HEK293 (cell line): ENCODE results near the gene WNT16.

Experiments used
- BCL11B ChIP-seq: fragments of 450-650 bp; formaldehyde crosslinking; IDR thresholded peaks from 2 replicates; pipeline ENCODE4 v1.5.1; 2016; ENCODE audit warnings: low read depth, missing biosample characterization, missing genetic modification characterization
- GFI1B ChIP-seq: fragments of 450-650 bp; formaldehyde crosslinking; IDR thresholded peaks from 2 replicates; pipeline ENCODE4 v1.5.1; 2016; ENCODE audit warnings: missing biosample characterization, missing genetic modification characterization
- GLIS2 ChIP-seq: fragments of 450-650 bp; formaldehyde crosslinking; IDR thresholded peaks from 2 replicates; pipeline ENCODE4 v1.5.1; 2016; ENCODE audit warnings: missing biosample characterization, missing genetic modification characterization
- HOXC10 ChIP-seq: sonication (generic); formaldehyde crosslinking; IDR thresholded peaks from 2 replicates; pipeline ENCODE4 v1.8.1; 2023; ENCODE audit warnings: mild to moderate bottlenecking, missing genetic modification reagents
- IKZF3 ChIP-seq: fragments of 450-650 bp; IDR thresholded peaks from 2 replicates; pipeline ENCODE4 v1.5.0; 2018; ENCODE audit warnings: missing biosample characterization, mild to moderate bottlenecking, missing genetic modification characterization, moderate library complexity
- KLF16 ChIP-seq: fragments of 450-650 bp; formaldehyde crosslinking; IDR thresholded peaks from 2 replicates; pipeline ENCODE4 v1.5.1; 2017; ENCODE audit warnings: missing biosample characterization, missing genetic modification characterization
- KLF8 ChIP-seq: fragments of 450-650 bp; formaldehyde crosslinking; IDR thresholded peaks from 2 replicates; pipeline ENCODE4 v1.5.1; 2016; ENCODE audit warnings: missing biosample characterization, missing genetic modification characterization
- SCRT1 ChIP-seq: fragments of 450-650 bp; formaldehyde crosslinking; IDR thresholded peaks from 2 replicates; pipeline ENCODE4 v1.5.1; 2016; ENCODE audit warnings: missing biosample characterization, missing genetic modification characterization, borderline replicate concordance
- ZBTB21 ChIP-seq: fragments of 450-650 bp; formaldehyde crosslinking; IDR thresholded peaks from 2 replicates; pipeline ENCODE4 v1.5.1; 2017; ENCODE audit warnings: missing biosample characterization, missing genetic modification characterization
- ZBTB26 ChIP-seq: fragments of 450-650 bp; formaldehyde crosslinking; optimal IDR thresholded peaks from 2 replicates; pipeline ENCODE3; 2016; ENCODE audit warnings: missing biosample characterization, mild to moderate bottlenecking, missing genetic modification characterization
- ZBTB49 ChIP-seq: fragments of 450-650 bp; formaldehyde crosslinking; IDR thresholded peaks from 2 replicates; pipeline ENCODE4 v1.5.1; 2016; ENCODE audit warnings: missing biosample characterization, missing genetic modification characterization, low read depth
- ZEB2 ChIP-seq: fragments of 450-650 bp; formaldehyde crosslinking; IDR thresholded peaks from 2 replicates; pipeline ENCODE4 v1.5.1; 2016; ENCODE audit warnings: missing biosample characterization, missing genetic modification characterization
- ZFP41 ChIP-seq: fragments of 450-650 bp; formaldehyde crosslinking; IDR thresholded peaks from 2 replicates; pipeline ENCODE4 v1.5.1; 2016; ENCODE audit warnings: missing biosample characterization, missing genetic modification characterization, borderline replicate concordance
- ZNF133 ChIP-seq: fragments of 450-650 bp; formaldehyde crosslinking; IDR thresholded peaks from 2 replicates; pipeline ENCODE4 v1.5.1; 2016; ENCODE audit warnings: missing biosample characterization, missing genetic modification characterization
- ZNF175 ChIP-seq: fragments of 450-650 bp; formaldehyde crosslinking; IDR thresholded peaks from 2 replicates; pipeline ENCODE4 v1.5.1; 2016; ENCODE audit warnings: missing biosample characterization, missing genetic modification characterization
- ZNF23 ChIP-seq: fragments of 450-650 bp; formaldehyde crosslinking; IDR thresholded peaks from 2 replicates; pipeline ENCODE4 v1.5.1; 2016; ENCODE audit warnings: missing biosample characterization, missing genetic modification characterization, borderline replicate concordance
- ZNF274 ChIP-seq, 2 experiments: fragments of 200-500 bp in 1 of 2; fragments of 450-650 bp in 1 of 2; sonication (Bioruptor generic) in 1 of 2; formaldehyde crosslinking in 1 of 2; IDR thresholded peaks; 2 replicates each; pipeline versions ENCODE4 v1.5.1 to v1.6.1; 2014 to 2016; ENCODE audit warnings: borderline replicate concordance in 1 of 2, inconsistent platforms in 1 of 2, low read length in 1 of 2, missing biosample characterization in 1 of 2, missing genetic modification characterization in 1 of 2
- ZNF280C ChIP-seq: fragments of 450-650 bp; formaldehyde crosslinking; IDR thresholded peaks from 2 replicates; pipeline ENCODE4 v1.5.1; 2016; ENCODE audit warnings: missing biosample characterization, missing genetic modification characterization
- ZNF324 ChIP-seq: fragments of 450-650 bp; formaldehyde crosslinking; IDR thresholded peaks from 2 replicates; pipeline ENCODE4 v1.5.1; 2016; ENCODE audit warnings: missing biosample characterization, missing genetic modification characterization
- ZNF391 ChIP-seq: fragments of 450-650 bp; formaldehyde crosslinking; IDR thresholded peaks from 2 replicates; pipeline ENCODE4 v1.5.1; 2016; ENCODE audit warnings: low read depth, missing biosample characterization, missing genetic modification characterization, borderline replicate concordance
- ZNF394 ChIP-seq: fragments of 450-650 bp; formaldehyde crosslinking; IDR thresholded peaks from 2 replicates; pipeline ENCODE4 v1.5.1; 2016; ENCODE audit warnings: missing biosample characterization, missing genetic modification characterization, mild to moderate bottlenecking, moderate library complexity, borderline replicate concordance
- ZNF501 ChIP-seq: fragments of 450-650 bp; formaldehyde crosslinking; IDR thresholded peaks from 2 replicates; pipeline ENCODE4 v1.5.1; 2016; ENCODE audit warnings: missing biosample characterization, missing genetic modification characterization
- ZNF510 ChIP-seq: fragments of 450-650 bp; formaldehyde crosslinking; IDR thresholded peaks from 2 replicates; pipeline ENCODE4 v1.5.1; 2018; ENCODE audit warnings: mild to moderate bottlenecking, missing genetic modification characterization, missing biosample characterization; ENCODE audit not compliant: insufficient replicate concordance
- ZNF513 ChIP-seq: fragments of 450-650 bp; IDR thresholded peaks from 2 replicates; pipeline ENCODE4 v1.5.1; 2018; ENCODE audit warnings: missing biosample characterization, missing genetic modification characterization
- ZNF561 ChIP-seq: fragments of 450-650 bp; IDR thresholded peaks from 2 replicates; pipeline ENCODE4 v1.5.1; 2018; ENCODE audit warnings: missing biosample characterization, missing genetic modification characterization, borderline replicate concordance
- ZNF600 ChIP-seq: fragments of 450-650 bp; formaldehyde crosslinking; IDR thresholded peaks from 2 replicates; pipeline ENCODE4 v1.5.1; 2016; ENCODE audit warnings: missing biosample characterization, missing genetic modification characterization
- ZNF624 ChIP-seq: fragments of 450-650 bp; formaldehyde crosslinking; IDR thresholded peaks from 2 replicates; pipeline ENCODE4 v1.5.1; 2017; ENCODE audit warnings: missing biosample characterization, missing genetic modification characterization
- ZNF654 ChIP-seq: fragments of 450-650 bp; formaldehyde crosslinking; IDR thresholded peaks from 2 replicates; pipeline ENCODE4 v1.5.1; 2016; ENCODE audit warnings: low read depth, missing biosample characterization, missing genetic modification characterization
- ZNF660 ChIP-seq: fragments of 450-650 bp; IDR thresholded peaks from 2 replicates; pipeline ENCODE4 v1.5.1; 2018; ENCODE audit warnings: missing biosample characterization, mild to moderate bottlenecking, missing genetic modification characterization
- ZNF76 ChIP-seq: fragments of 450-650 bp; formaldehyde crosslinking; IDR thresholded peaks from 2 replicates; pipeline ENCODE4; 2016; ENCODE audit warnings: low read depth, missing biosample characterization, missing genetic modification characterization, borderline replicate concordance
- ZNF768 ChIP-seq: fragments of 450-650 bp; formaldehyde crosslinking; IDR thresholded peaks from 2 replicates; pipeline ENCODE4 v1.5.1; 2018; ENCODE audit warnings: missing biosample characterization, mild to moderate bottlenecking, missing genetic modification characterization
- ZNF843 ChIP-seq: fragments of 450-650 bp; formaldehyde crosslinking; IDR thresholded peaks from 2 replicates; pipeline ENCODE4 v1.5.1; 2016; ENCODE audit warnings: missing biosample characterization, missing genetic modification characterization

WNT16 gene

GRCh38 chr7:121313793-121314676, 14.8 kb upstream of the WNT16 start (continued):
- TF ChIP-seq ZNF561 (tag by site-specific recombination) (peak; percentile 49; the same call in 1 of the 2 replicates), ZBTB21 (tag by site-specific recombination) (no peak; the same call in 1 of the 2 replicates), GLIS2 (tag by site-specific recombination) (no peak), ZNF768 (tag by site-specific recombination) (no peak), ZBTB26 (no peak), ZNF76 (tag by site-specific recombination) (peak; percentile 9; the same call in 1 of the 2 replicates), ZNF324 (peak; percentile 58; the same call in 1 of the 2 replicates), IKZF3 (peak; percentile 58), ZNF624 (tag by site-specific recombination) (no peak), ZNF654 (no peak), ZFP41 (tag by site-specific recombination) (no peak), HOXC10 (CRISPR knock-in tag) (no peak), ZNF501 (tag by site-specific recombination) (peak; percentile 37; the same call in 1 of the 2 replicates), ZBTB49 (tag by site-specific recombination) (no peak), BCL11B (tag by site-specific recombination) (0 out of 2 replicates have a peak, but pooled peaks have one; percentile 13), ZNF280C (tag by site-specific recombination) (no peak), KLF16 (tag by site-specific recombination) (no peak), ZNF660 (tag by site-specific recombination) (peak; percentile 37; the same call in 1 of the 2 replicates), ZNF274 (IDR thresholded peaks at IDR 0.05; ENCODE audit: low read length) (no peak), ZNF274 (tag by site-specific recombination; IDR thresholded peaks at IDR 0.05; ENCODE audit: borderline replicate concordance) (no peak), ZNF391 (tag by site-specific recombination) (no peak; the same call in 1 of the 2 replicates), ZNF23 (tag by site-specific recombination) (no peak), KLF8 (tag by site-specific recombination) (peak; percentile 50), GFI1B (tag by site-specific recombination) (peak; percentile 53; the same call in 1 of the 2 replicates), ZNF513 (no peak; the same call in 1 of the 2 replicates), ZNF394 (tag by site-specific recombination) (peak; percentile 45), SCRT1 (peak; percentile 84), ZNF843 (peak; percentile 98), ZNF133 (tag by site-specific recombination) (no peak), ZEB2 (peak; percentile 36), ZNF175 (no peak), ZNF600 (peak; percentile 92), ZNF510 (tag by site-specific recombination) (no peak)
